Left hindlimb (tissue), 1 donor: Measurements from ENCODE around the gene ZNF576.
"Not testable (repeated sequence)": the region's sequence is repeated elsewhere in the genome, so short reads cannot be mapped to it uniquely, and the experiment has no call there.

Experiments used
- DNase-seq: peaks from one replicate; pipeline ENCODE4 v3.0.0-alpha.2; 2018

ZNF576 gene

GRCh38 chr19:43575156-43575950, 21.0 kb upstream of the ZNF576 start, which contains the start of the genes PINLYP and XRCC1:
Gene PINLYP, plus strand, starts transcription at chr19:43575801. Its CDS starts 1,391 bp downstream, at chr19:43577192.
Gene XRCC1, minus strand, starts transcription at chr19:43575527. Its CDS starts 69 bp downstream, at chr19:43575458.
- DNase-seq = peak; percentile 99

GRCh38 chr19:43575955-43576878, 20.2 kb upstream of the ZNF576 start:
- peak; percentile 48 for DNase-seq

DNA sequence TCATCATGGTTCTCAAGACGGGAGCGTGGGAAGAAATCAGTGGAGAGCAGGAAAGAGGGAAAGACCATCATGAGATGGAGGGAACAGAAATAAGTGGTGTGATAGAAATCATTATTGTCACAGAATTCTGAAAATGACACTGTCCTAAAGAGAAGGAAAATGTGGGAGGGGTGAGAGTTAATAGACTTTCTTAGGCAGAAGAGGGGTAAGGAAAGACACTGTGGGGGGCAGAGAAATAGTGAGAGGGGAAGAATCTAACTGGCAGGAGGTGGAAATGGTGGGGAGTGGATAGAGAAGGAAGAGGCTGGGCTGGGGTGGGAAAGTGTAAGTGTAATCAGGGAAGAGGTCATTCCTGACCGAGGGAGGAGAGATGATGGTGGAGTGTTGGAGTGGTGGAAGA, 17.6 kb upstream of the ZNF576 start:
- DNase-seq = no peak

DNA sequence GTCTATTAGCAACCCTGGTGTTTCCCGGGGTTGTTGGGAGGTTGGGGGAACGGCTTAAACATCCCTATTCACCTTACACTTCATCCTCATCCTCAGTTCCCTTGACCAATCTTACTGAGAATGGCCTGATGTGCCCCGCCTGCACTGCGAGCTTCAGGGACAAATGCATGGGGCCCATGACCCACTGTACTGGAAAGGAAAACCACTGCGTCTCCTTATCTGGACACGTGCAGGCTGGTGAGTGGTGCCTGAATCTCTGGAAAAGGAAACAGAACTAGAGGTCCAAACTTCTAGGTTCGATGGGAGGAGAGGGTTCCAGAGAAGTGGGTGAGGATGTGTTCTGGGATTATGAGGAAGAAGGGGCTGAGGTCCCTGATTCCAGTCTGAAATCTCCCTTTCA, 14.9 kb upstream of the ZNF576 start:
- no peak for DNase-seq

DNA sequence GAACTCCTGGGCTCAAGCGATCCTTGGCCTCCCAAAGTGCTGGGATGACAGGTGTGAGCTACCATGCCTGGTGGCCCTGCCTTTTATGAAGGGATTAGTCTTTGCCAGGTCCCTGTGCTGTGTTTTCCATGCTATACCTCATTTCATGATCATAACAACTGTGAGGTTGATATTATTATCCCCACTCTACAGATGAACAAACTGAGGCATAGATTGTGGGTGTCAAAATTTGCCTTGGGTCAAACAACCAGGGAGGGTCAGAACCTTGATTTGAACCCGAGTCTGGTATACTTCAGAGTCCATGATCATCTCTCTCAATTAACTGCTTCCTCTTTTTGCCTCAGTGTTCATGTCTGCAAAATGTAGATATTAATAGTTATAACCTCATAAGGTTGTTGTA, 13.9 kb upstream of the ZNF576 start:
- no peak for DNase-seq

DNA sequence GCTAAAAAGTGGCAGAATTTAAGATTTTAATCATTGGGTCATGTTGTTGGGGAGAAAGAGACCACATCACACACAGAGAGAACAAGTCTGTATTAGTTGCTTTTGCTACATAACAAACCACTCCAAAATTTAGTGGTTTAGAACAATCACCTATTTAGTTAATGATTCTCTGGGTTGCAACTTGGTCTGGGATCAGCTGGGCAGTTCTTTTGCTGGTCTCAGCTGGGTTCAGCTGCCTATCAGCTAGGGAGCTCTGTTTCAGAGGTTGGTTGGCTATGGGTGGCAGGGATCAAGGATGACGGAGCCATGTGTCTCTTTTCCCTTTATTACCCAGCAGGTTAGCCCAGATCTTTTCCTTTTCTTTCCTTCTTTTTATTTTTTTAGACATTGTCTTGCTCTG, 11.9 kb upstream of the ZNF576 start:
- no peak for DNase-seq

GRCh38 chr19:43586346-43586745, 10.0 kb upstream of the ZNF576 start:
- no peak for DNase-seq

GRCh38 chr19:43587029-43587428, 9.4 kb upstream of the ZNF576 start:
- DNase-seq = not testable (repeated sequence)

DNA sequence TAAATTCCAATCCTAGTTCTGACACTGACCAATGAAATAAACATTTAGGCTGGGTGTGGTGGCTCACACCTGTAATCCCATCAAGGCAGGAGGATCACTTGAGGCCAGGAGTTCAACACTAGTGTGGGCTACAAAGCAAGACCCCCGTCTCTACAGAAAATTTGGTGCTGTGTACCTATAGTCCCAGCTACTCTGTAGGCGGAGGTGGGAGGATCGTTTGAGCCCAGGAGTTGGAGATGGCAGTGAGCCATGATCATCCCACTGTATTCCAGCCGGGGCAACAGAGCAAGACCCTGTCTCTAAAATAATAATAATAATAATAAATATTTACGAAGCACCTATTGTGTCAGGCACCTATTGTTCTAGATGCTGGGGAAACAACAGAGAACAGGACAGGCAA, 7.1 kb upstream of the ZNF576 start:
- DNase-seq = no peak

DNA sequence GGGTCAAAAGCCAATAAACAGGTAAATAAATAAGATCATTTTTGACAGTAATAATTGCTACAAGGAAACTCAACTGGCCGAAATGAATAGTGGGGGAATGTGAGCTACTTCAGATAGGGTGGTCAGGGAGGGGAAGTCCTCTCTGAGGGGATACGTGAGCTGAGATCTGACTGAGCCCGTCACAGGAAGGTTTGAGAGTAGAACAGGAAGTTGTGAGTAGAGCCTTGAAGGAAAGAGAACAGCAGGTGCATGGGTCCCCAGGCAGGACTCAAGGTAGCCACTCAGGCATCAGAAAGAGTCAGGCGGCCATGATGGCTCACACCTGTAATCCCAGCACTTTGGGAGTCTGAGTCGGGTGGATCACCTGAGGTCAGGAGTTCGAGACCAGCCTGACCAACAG, 6.7 kb upstream of the ZNF576 start:
- no peak for DNase-seq

DNA sequence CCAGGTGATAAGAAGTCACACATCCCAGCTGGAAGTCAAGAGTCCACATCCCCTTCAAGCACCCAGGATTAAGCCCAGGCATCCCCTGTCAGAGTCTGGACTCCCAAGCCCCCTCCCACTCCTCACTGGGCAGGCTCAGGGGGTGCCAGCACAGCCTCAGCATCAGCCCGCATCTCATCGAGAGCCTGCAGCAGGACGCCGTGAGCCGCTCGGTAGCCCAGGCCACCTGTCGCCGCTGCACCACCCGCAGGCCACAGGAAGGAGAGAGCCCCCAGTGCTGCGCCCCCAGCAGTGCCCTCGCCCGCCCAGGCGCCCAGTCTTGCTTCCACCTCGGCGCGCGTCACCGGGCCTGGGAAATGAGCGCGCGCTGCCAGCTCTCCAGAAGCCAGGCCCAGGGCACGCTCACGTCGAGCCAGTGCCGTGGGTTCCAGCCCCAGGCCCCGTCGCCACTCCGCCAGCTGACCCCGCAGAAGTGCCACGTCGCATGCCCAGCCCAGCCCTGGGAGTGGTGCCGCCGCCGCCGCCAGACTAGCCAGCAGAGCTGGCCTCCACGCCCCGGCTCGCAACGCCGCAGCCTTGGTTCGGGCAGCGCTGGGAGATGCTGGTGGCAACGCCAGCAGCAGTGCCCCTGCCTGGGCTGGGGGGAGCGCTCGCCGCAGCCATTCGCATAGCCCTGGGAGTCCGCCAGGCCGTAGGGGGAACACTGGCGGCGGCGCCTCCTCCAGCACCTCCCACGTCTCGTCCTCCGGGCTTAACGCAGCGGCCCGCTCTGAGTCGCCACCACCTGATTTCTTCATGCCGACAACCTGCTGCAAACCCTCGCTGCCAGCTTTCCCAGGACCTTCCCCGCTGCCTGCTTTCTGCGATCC, 4.3 kb upstream of the ZNF576 start:
- no peak for DNase-seq

DNA sequence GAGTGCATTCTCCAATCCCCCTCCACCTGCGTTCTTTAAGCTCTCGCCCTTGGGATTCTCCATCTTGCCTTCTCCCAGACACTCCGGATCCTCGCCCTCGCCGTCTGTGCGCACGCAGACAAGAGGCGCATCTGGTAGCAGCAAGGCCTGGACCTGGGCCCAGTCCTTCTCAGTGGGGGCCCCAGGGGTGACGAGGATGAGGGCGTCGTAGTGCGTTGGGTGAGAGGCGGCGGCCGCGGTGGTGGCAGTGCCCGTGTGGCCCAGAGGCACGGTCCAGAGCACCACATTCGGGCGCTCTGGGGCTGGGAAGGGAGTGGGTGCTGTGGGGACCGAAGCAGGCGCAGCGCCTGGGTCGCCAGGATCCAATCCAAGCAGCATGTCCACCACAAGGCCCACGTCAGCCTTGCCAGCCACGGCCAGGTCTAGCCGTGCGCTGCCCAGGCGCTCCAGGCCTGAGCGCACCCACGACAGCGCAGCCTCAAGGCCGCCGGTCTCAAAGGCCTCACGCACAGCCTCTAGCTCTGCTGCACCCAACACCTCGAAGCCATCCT, 3.5 kb upstream of the ZNF576 start:
- no peak for DNase-seq

DNA sequence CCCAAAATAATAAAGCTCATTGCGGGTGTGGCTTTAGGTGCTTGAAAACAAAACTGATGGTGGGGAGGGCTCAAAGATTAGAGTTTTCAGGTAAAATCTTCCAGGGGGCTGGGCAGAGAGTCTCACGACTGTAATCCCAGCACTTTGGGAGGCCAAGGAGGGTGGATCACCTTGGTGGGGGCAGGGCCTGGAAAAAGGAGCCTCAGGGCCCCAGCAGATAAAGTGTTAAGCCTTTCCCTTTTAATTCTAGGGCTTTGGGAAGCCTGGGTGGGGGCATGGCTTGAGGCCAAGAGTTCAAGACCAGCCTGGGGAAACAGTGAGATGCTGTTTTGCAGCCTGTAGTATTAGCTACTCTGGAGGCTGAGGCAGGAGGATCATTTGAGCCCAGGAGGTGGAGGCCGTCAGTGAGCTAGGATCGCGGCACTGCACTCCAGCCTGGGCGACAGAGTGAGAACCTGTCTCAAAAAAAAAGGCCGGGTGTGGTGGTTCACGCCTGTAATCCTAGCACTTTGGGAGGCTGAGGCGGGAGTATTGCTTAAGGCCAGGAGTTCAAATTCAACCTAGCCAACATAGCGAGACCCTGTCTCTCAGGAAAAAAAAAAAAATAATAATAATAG, 2.2 kb upstream of the ZNF576 start:
- no peak for DNase-seq

GRCh38 chr19:43594710-43595604, 1.4 kb upstream of the ZNF576 start:
- peak; percentile 72 for DNase-seq

- DNase-seq = no peak
These were observed 793 bp upstream of the ZNF576 start for GRCh38 chr19:43595605-43595998.

DNA sequence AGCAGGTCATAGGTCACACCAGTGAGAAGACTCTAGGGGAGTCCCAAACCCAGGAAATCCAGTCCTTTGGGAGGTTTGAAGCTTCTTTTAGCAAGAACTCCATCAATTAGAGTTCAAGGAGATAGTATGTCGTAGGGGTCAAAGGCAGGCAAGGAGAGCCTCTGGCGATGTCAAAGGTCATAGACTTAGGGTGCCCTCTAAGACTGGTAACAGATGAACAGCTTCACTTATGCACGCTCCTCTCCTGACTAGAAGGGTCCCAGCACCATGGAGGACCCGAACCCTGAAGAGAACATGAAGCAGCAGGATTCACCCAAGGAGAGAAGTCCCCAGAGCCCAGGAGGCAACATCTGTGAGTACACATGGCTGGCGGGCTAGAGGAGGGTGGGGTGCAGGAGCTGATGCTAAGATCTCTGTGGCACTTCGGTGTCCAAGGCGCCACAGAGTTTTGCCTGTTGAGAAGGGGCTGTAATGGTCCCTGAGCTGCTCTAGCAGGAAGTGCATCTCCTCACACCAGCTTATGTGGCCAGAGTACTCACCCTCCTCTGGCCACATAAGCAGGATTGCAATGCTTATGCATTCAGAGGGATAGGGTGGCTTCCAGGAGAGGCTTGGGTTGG, 557 bp downstream of the ZNF576 start:
- DNase-seq = no peak

DNA sequence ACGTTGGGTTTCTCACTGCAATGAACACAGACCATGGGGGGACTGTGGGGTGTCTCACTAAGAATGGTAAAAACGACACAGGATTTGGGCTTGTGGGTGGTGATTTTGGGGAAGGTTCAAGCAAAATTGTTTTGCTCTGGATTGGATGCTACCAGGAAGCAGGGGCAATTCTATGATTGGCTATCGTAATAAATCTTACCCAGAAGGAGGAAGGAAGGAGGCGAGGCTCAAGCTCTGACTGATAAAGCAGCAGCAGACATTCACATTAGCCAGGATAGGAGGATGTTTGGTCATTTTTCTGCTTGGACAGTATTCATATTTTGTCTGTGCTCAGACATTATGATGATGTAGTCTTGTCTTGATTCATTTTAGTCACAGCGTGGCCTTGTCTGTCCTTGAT, 1.5 kb downstream of the ZNF576 start:
- no peak for DNase-seq

GRCh38 chr19:43598445-43599240, 2.2 kb downstream of the ZNF576 start:
- DNase-seq = no peak

DNA sequence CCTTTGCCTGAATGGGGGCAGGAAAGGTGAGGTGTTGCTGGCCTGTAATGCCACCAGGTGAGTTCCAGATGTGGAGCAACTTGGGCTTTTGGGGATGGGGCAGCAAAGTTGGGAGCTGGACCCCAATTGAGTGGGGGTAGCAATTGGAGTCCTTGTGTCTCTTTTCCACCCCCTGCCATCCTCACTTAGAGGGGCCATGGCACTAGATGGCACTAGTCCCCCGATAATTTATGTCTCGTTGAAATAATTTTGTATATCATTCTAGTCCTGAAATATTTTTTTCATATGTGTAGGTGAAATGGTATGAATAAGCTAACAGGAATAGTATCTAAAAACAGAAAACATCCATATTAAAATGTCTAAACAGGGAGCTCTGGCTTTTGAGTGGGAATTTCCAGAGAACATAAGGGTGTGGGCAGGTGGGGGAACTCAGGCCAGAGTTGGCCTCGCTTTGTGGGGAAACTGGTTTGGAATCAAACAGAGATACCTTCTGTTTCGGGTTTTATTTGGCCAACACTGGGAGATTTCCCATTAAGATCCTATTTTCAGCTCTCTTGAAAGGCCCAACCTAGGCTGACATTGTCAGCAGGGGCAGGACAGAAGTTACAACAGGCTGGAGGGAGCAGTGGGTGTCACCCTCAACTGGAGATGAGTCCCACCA, 3.4 kb downstream of the ZNF576 start:
- DNase-seq = no peak
